ENCODE results near the gene C2CD4D.
A peak's percentile ranks its signal among the peaks of the same experiment; 100 is the strongest.
"Not testable (repeated sequence)": the region's sequence is repeated elsewhere in the genome, so short reads cannot be mapped to it uniquely, and the experiment has no call there.

The C2CD4D gene

GRCh38 chr1:151839457-151840403, at the start of gene C2CD4D:
Gene C2CD4D (minus strand): TSS chr1:151839820. CDS start chr1:151838989, 831 bp downstream.
- Histone ChIP-seq H3K4me3 (ENCODE audit: low read depth, low read length) (peak within 1 kb of the TSS; percentile 37), H3K36me3 (replicated peaks) (no peaks in the 10 kb centered on the region), H3K27ac (no peak within 1 kb of the TSS), H3K27me3 (replicated peaks) (peaks cover 11% of the 10 kb centered on the region)
- in situ Hi-C loops (cut with HindIII; ENCODE audit: low pct_ligation_motif_present, low sequenced_read_pairs) = no loop called here
- no peak for TF ChIP-seq CTCF (IDR thresholded peaks at IDR 0.05; ENCODE audit: low read depth, low read length, missing control alignments)
- DNase-seq = no peak

- Histone ChIP-seq H3K27ac (no peak overlapping the region), H3K4me3 (ENCODE audit: low read depth, low read length) (no peak overlapping the region), H3K27me3 (replicated peaks) (no peaks in the 10 kb centered on the region), H3K36me3 (replicated peaks) (no peaks in the 10 kb centered on the region)
- TF ChIP-seq CTCF (IDR thresholded peaks at IDR 0.05; ENCODE audit: low read depth, low read length, missing control alignments) = peak; percentile 37
- in situ Hi-C loops (cut with HindIII; ENCODE audit: low pct_ligation_motif_present, low sequenced_read_pairs) = no loop called here
- DNase-seq = no peak
Observed at GRCh38 chr1:151888972-151889570, 49.5 kb upstream of the C2CD4D start.

- peak; percentile 52 for DNase-seq
- in situ Hi-C loops (cut with HindIII; ENCODE audit: low pct_ligation_motif_present, low sequenced_read_pairs) = no loop called here
- Histone ChIP-seq H3K27me3 (replicated peaks) (no peaks in the 10 kb centered on the region), H3K4me3 (ENCODE audit: low read depth, low read length) (no peak overlapping the region), H3K27ac (no peak overlapping the region), H3K36me3 (replicated peaks) (no peaks in the 10 kb centered on the region)
- no peak for TF ChIP-seq CTCF (IDR thresholded peaks at IDR 0.05; ENCODE audit: low read depth, low read length, missing control alignments)
Observed at GRCh38 chr1:151887028-151887427, 47.4 kb upstream of the C2CD4D start.

- Histone ChIP-seq H3K27ac (no peak overlapping the region), H3K4me3 (ENCODE audit: low read depth, low read length) (no peak overlapping the region), H3K27me3 (replicated peaks) (no peaks in the 10 kb centered on the region), H3K36me3 (replicated peaks) (no peaks in the 10 kb centered on the region)
- DNase-seq = no peak
- no peak for TF ChIP-seq CTCF (IDR thresholded peaks at IDR 0.05; ENCODE audit: low read depth, low read length, missing control alignments)
- in situ Hi-C loops (cut with HindIII; ENCODE audit: low pct_ligation_motif_present, low sequenced_read_pairs) = no loop called here
Observed at GRCh38 chr1:151885479-151885878, 45.9 kb upstream of the C2CD4D start.

GRCh38 chr1:151884879-151885278, 45.3 kb upstream of the C2CD4D start:
- H3K27ac ChIP-seq; H3K4me3 ChIP-seq (ENCODE audit: low read depth, low read length); DNase-seq; H3K36me3 ChIP-seq (replicated peaks); H3K27me3 ChIP-seq (replicated peaks); in situ Hi-C loops (cut with HindIII; ENCODE audit: low pct_ligation_motif_present, low sequenced_read_pairs): not testable (repeated sequence)

- DNase-seq; H3K4me3 ChIP-seq (ENCODE audit: low read depth, low read length); H3K27me3 ChIP-seq (replicated peaks); in situ Hi-C loops (cut with HindIII; ENCODE audit: low pct_ligation_motif_present, low sequenced_read_pairs); H3K36me3 ChIP-seq (replicated peaks); H3K27ac ChIP-seq: not testable (repeated sequence)
Observed at GRCh38 chr1:151884445-151884844, 44.8 kb upstream of the C2CD4D start.

GRCh38 chr1:151883898-151884297, 44.3 kb upstream of the C2CD4D start:
- in situ Hi-C loops (cut with HindIII; ENCODE audit: low pct_ligation_motif_present, low sequenced_read_pairs); H3K4me3 ChIP-seq (ENCODE audit: low read depth, low read length); DNase-seq; H3K27me3 ChIP-seq (replicated peaks); H3K27ac ChIP-seq; H3K36me3 ChIP-seq (replicated peaks): not testable (repeated sequence)

- in situ Hi-C loops (cut with HindIII; ENCODE audit: low pct_ligation_motif_present, low sequenced_read_pairs); DNase-seq; H3K27me3 ChIP-seq (replicated peaks); H3K27ac ChIP-seq; H3K4me3 ChIP-seq (ENCODE audit: low read depth, low read length); H3K36me3 ChIP-seq (replicated peaks): not testable (repeated sequence)
Observed at GRCh38 chr1:151882918-151883317, 43.3 kb upstream of the C2CD4D start.
